BLaER1 (cell line): ENCODE results near the gene ATF4.

Source experiments
- H3K27ac ChIP-seq: shearing (Covaris generic); formaldehyde crosslinking; 2 replicates; pipeline ENCODE4 v1.8.1; 2022
- H3K27me3 ChIP-seq: shearing (Covaris generic); formaldehyde crosslinking; 2 replicates; pipeline ENCODE4 v1.8.1; 2022
- H3K36me3 ChIP-seq: shearing (Covaris generic); formaldehyde crosslinking; 2 replicates; pipeline ENCODE4 v1.8.1; 2022
- H3K4me1 ChIP-seq: shearing (Covaris generic); formaldehyde crosslinking; 2 replicates; pipeline ENCODE4 v1.8.1; 2022
- H3K4me2 ChIP-seq: shearing (Covaris generic); formaldehyde crosslinking; 2 replicates; pipeline ENCODE4 v1.8.1; 2022
- H3K4me3 ChIP-seq: shearing (Covaris generic); formaldehyde crosslinking; 2 replicates; pipeline ENCODE4 v1.8.1; 2022
- H3K9ac ChIP-seq: shearing (Covaris generic); formaldehyde crosslinking; 2 replicates; pipeline ENCODE4 v1.8.1; 2022
- H3K9me3 ChIP-seq: shearing (Covaris generic); formaldehyde crosslinking; 2 replicates; pipeline ENCODE4 v1.8.1; 2022
- H4K20me1 ChIP-seq: shearing (Covaris generic); formaldehyde crosslinking; 2 replicates; pipeline ENCODE4 v1.8.1; 2022
- Cebpa-rat ChIP-seq: shearing (Covaris generic); IDR thresholded peaks from 2 replicates; pipeline ENCODE4 v1.8.1; 2022

The ATF4 gene

GRCh38 chr22:39565414-39565944 is 45.1 kb downstream of the ATF4 start:
- Histone ChIP-seq H3K27me3 (peaks cover 9% of the 10 kb centered on the region), H3K9me3 (peaks cover 6% of the 10 kb centered on the region; the same call in 1 of the 2 replicates), H3K36me3 (no peaks in the 10 kb centered on the region), H4K20me1 (no peaks in the 10 kb centered on the region), H3K27ac (no peak overlapping the region), H3K4me1 (peaks cover 37% of the 10 kb centered on the region), H3K4me2 (no peak overlapping the region), H3K9ac (no peak overlapping the region), H3K4me3 (no peak overlapping the region)
- no peak for TF ChIP-seq Cebpa-rat

GRCh38 chr22:39567135-39567946 is 47.0 kb downstream of the ATF4 start:
- H4K20me1 ChIP-seq, result no peaks in the 10 kb centered on the region
- no peak for TF ChIP-seq Cebpa-rat
- peak overlapping the region; percentile 78 for H3K4me2 ChIP-seq
- peak overlapping the region; percentile 36; the same call in 1 of the 2 replicates for H3K4me3 ChIP-seq
- no peaks in the 10 kb centered on the region for H3K27me3 ChIP-seq
- peak overlapping the region; percentile 60 for H3K27ac ChIP-seq
- peak overlapping the region; percentile 44 for H3K9ac ChIP-seq
- H3K9me3 ChIP-seq, result peaks cover 8% of the 10 kb centered on the region; the same call in 1 of the 2 replicates
- peaks cover 37% of the 10 kb centered on the region for H3K4me1 ChIP-seq
- H3K36me3 ChIP-seq, result no peaks in the 10 kb centered on the region

GRCh38 chr22:39568278-39568981 is 48.1 kb downstream of the ATF4 start:
- Histone ChIP-seq H4K20me1 (no peaks in the 10 kb centered on the region), H3K9me3 (peaks cover 8% of the 10 kb centered on the region; the same call in 1 of the 2 replicates), H3K36me3 (no peaks in the 10 kb centered on the region), H3K27ac (peak overlapping the region; percentile 60), H3K27me3 (no peaks in the 10 kb centered on the region), H3K4me3 (no peak overlapping the region; the same call in 1 of the 2 replicates), H3K9ac (peak overlapping the region; percentile 44), H3K4me1 (peaks cover 36% of the 10 kb centered on the region), H3K4me2 (peak overlapping the region; percentile 78)
- no peak for TF ChIP-seq Cebpa-rat

- Histone ChIP-seq H3K4me3 (no peak overlapping the region), H3K27ac (no peak overlapping the region; the same call in 1 of the 2 replicates), H3K36me3 (no peaks in the 10 kb centered on the region), H3K9ac (no peak overlapping the region), H3K4me2 (peak overlapping the region; percentile 78), H3K9me3 (peaks cover 8% of the 10 kb centered on the region; the same call in 1 of the 2 replicates), H3K4me1 (peaks cover 32% of the 10 kb centered on the region), H3K27me3 (no peaks in the 10 kb centered on the region), H4K20me1 (no peaks in the 10 kb centered on the region)
- no peak for TF ChIP-seq Cebpa-rat
These were observed 48.7 kb downstream of the ATF4 start for GRCh38 chr22:39569066-39569465.

- H3K4me1 ChIP-seq, result peaks cover 39% of the 10 kb centered on the region
- H3K9ac ChIP-seq, result no peak overlapping the region
- H3K4me3 ChIP-seq, result no peak overlapping the region
- H3K9me3 ChIP-seq, result peaks cover 8% of the 10 kb centered on the region; the same call in 1 of the 2 replicates
- H3K27me3 ChIP-seq, result no peaks in the 10 kb centered on the region
- TF ChIP-seq Cebpa-rat, result no peak
- H3K4me2 ChIP-seq, result no peak overlapping the region
- no peaks in the 10 kb centered on the region for H4K20me1 ChIP-seq
- H3K27ac ChIP-seq, result no peak overlapping the region
- no peaks in the 10 kb centered on the region for H3K36me3 ChIP-seq
These were observed 49.9 kb downstream of the ATF4 start for GRCh38 chr22:39570226-39570625.

GRCh38 chr22:39570665-39571064 is 50.3 kb downstream of the ATF4 start, which contains the start of gene CACNA1I:
TSS of gene CACNA1I (plus strand) at chr22:39570753. CDS start at chr22:39570753, 0 bp downstream.
- Histone ChIP-seq H3K27ac (no peak within 1 kb of the TSS), H3K4me3 (no peak within 1 kb of the TSS), H3K27me3 (no peaks in the 10 kb centered on the region), H4K20me1 (no peaks in the 10 kb centered on the region), H3K9ac (no peak within 1 kb of the TSS), H3K9me3 (peaks cover 8% of the 10 kb centered on the region; the same call in 1 of the 2 replicates), H3K36me3 (no peaks in the 10 kb centered on the region), H3K4me2 (peak within 1 kb of the TSS; percentile 17; the same call in 1 of the 2 replicates), H3K4me1 (peaks cover 43% of the 10 kb centered on the region)
- no peak for TF ChIP-seq Cebpa-rat

- Histone ChIP-seq H3K4me3 (no peak overlapping the region), H3K9ac (no peak overlapping the region), H4K20me1 (no peaks in the 10 kb centered on the region), H3K9me3 (peaks cover 8% of the 10 kb centered on the region; the same call in 1 of the 2 replicates), H3K27me3 (no peaks in the 10 kb centered on the region), H3K36me3 (no peaks in the 10 kb centered on the region), H3K4me1 (peaks cover 50% of the 10 kb centered on the region), H3K27ac (no peak overlapping the region), H3K4me2 (no peak overlapping the region)
- TF ChIP-seq Cebpa-rat, result no peak
These were observed 51.2 kb downstream of the ATF4 start for GRCh38 chr22:39571538-39571937.
